K562 (cell line): ENCODE results near the gene RFC2. TPM values are rescaled to one million over a fixed set of nuclear protein-coding genes. Genes with fewer than 3 reads are reported as not detected.
A peak's percentile ranks its signal among the peaks of the same experiment; 100 is the strongest.

Experiments
- ATAC-seq: fragments of 200-7000 bp; cut with Tn5 transposase; 3 replicates; pipeline ENCODE4 v1.9.1; 2020; ENCODE audit warnings: moderate library complexity
- BruUV-seq: library from RNA; stranded (reverse); fragments of 400-500 nt; replicated peaks from 2 replicates; lab custom pipeline; 2021; lab: Mats Ljungman, UMichigan
- CTCF ChIA-PET: fragments of 300-600 bp; formaldehyde crosslinking; extraction: SDS; loops from one replicate; lab custom pipeline; 2021; ENCODE audit warnings: low intra/inter-chr PET ratio; lab: Yijun Ruan, JAX
- POLR2A ChIA-PET: fragments of 300-600, 350-650 bp; sonication (Branson Sonifier 250); formaldehyde crosslinking; extraction: SDS; loops from one replicate; lab custom pipeline; 2021; ENCODE audit warnings: antibody characterized with exemption, inconsistent platforms; lab: Yijun Ruan, JAX
- DNase-seq, 4 experiments: peaks; one replicate each; pipeline versions ENCODE4 v3.0.0 to v3.0.0-alpha.2; 2011 to 2018; ENCODE audit warnings: low spot score in 3 of 4, mixed read lengths in 3 of 4; ENCODE audit errors: extremely low read depth in 1 of 4
- FAIRE-seq: peaks from 2 replicates; lab custom pipeline; 2011; peaks lifted over from hg19 to GRCh38; lab: Jason Lieb, UNC
- H2AFZ ChIP-seq: 2 replicates; pipeline ENCODE4 v1.6.0; 2011; ENCODE audit warnings: low read depth, low read length, control low read depth, inconsistent platforms
- H3K27ac ChIP-seq: fragments of 200-600 bp; 3 replicates; pipeline ENCODE4 v1.8.0; 2011; ENCODE audit warnings: low read depth, mild to moderate bottlenecking, control low read depth, inconsistent platforms, low read length, moderate library complexity, mixed read lengths; ENCODE audit errors: extremely low read depth
- H3K27me3 ChIP-seq, 2 experiments: fragments of 300-600 bp in 1 of 2; 2 replicates in 1 of 2; 3 replicates in 1 of 2; pipeline versions ENCODE4 v1.6.0 to v1.8.0; 2011; ENCODE audit warnings: inconsistent platforms in 2 of 2, low read length in 2 of 2, mild to moderate bottlenecking in 1 of 2, mixed read lengths in 1 of 2, moderate library complexity in 1 of 2; ENCODE audit not compliant: control insufficient read depth in 2 of 2, insufficient read depth in 2 of 2
- H3K36me3 ChIP-seq: fragments of 300-600 bp; 3 replicates; pipeline ENCODE4 v1.8.0; 2011; ENCODE audit warnings: mild to moderate bottlenecking, low read length, inconsistent platforms; ENCODE audit not compliant: control insufficient read depth, insufficient read depth
- H3K4me1 ChIP-seq, 2 experiments: fragments of 200-600 bp in 1 of 2; replicated peaks in 1 of 2; 2 replicates in 1 of 2; 3 replicates in 1 of 2; pipeline versions ENCODE4 v1.5.1 to v1.8.0; 2011; ENCODE audit warnings: inconsistent platforms in 2 of 2, low read length in 2 of 2, mild to moderate bottlenecking in 1 of 2, mixed read lengths in 1 of 2, moderate library complexity in 1 of 2; ENCODE audit not compliant: control insufficient read depth in 2 of 2, insufficient read depth in 2 of 2
- H3K4me2 ChIP-seq: 2 replicates; pipeline ENCODE4 v1.6.1; 2011; ENCODE audit warnings: low read length, control low read depth, inconsistent platforms, mixed read lengths; ENCODE audit not compliant: insufficient read depth
- H3K4me3 ChIP-seq: fragments of 200-600 bp; sonication (generic), shearing (Covaris generic); 2 replicates; pipeline ENCODE4 v1.5.1; 2016; ENCODE audit warnings: control low read depth, inconsistent platforms
- H3K79me2 ChIP-seq: fragments of 200-600 bp; 3 replicates; pipeline ENCODE4 v1.8.0; 2011; ENCODE audit warnings: low read length, inconsistent platforms; ENCODE audit not compliant: control insufficient read depth, insufficient read depth
- H3K9ac ChIP-seq, 2 experiments: 2 replicates each; pipeline versions ENCODE4 v1.6.0 to v1.6.1; 2011; ENCODE audit warnings: low read depth in 2 of 2, low read length in 2 of 2, control low read depth in 1 of 2, inconsistent platforms in 1 of 2, mild to moderate bottlenecking in 1 of 2, mixed read lengths in 1 of 2; ENCODE audit not compliant: insufficient read depth in 1 of 2
- H3K9me1 ChIP-seq: one replicate; pipeline ENCODE4 v1.6.0; 2011; ENCODE audit warnings: inconsistent platforms, mild to moderate bottlenecking, low read length, moderate library complexity; ENCODE audit not compliant: control insufficient read depth, insufficient read depth
- H3K9me3 ChIP-seq: replicated peaks from 2 replicates; pipeline ENCODE4 v1.5.1; 2011; ENCODE audit warnings: low read depth, low read length, inconsistent platforms; ENCODE audit not compliant: control insufficient read depth, insufficient read depth
- H4K20me1 ChIP-seq: replicated peaks from 2 replicates; pipeline ENCODE4 v1.6.1; 2011; ENCODE audit warnings: low read length, inconsistent platforms, mixed read lengths; ENCODE audit not compliant: control insufficient read depth, insufficient read depth
- BCOR ChIP-seq: fragments of 450-650 bp; IDR thresholded peaks from 2 replicates; pipeline ENCODE4 v1.6.1; 2016
- ELF1 ChIP-seq: fragments of 200-800 bp; sonication (Bioruptor generic); IDR thresholded peaks from 2 replicates; pipeline ENCODE4 v1.6.1; 2016; ENCODE audit warnings: missing genetic modification characterization, missing compliant biosample characterization
- NBN ChIP-seq: fragments of 450-650 bp; IDR thresholded peaks from 2 replicates; pipeline ENCODE4 v1.6.1; 2016; ENCODE audit warnings: low read depth, mild to moderate bottlenecking
- NFXL1 ChIP-seq: fragments of 450-650 bp; formaldehyde crosslinking; IDR thresholded peaks from 2 replicates; pipeline ENCODE4 v1.4.0; 2021; ENCODE audit warnings: mild to moderate bottlenecking
- NFYB ChIP-seq: IDR thresholded peaks from 2 replicates; pipeline ENCODE4 v1.6.1; 2011; ENCODE audit warnings: mild to moderate bottlenecking, moderate library complexity; ENCODE audit not compliant: insufficient read length; ENCODE audit errors: extremely low read depth
- PHF20 ChIP-seq: fragments of 450-650 bp; IDR thresholded peaks from 2 replicates; pipeline ENCODE4 v1.6.1; 2018; ENCODE audit not compliant: partially characterized antibody
- SREBF2 ChIP-seq: sonication (generic); formaldehyde crosslinking; IDR thresholded peaks from 2 replicates; pipeline ENCODE4 v1.4.0; 2020; ENCODE audit warnings: mild to moderate bottlenecking, missing genetic modification reagents
- XRCC4 ChIP-seq: IDR thresholded peaks from one replicate; pipeline ENCODE4 v1.6.1; 2011; ENCODE audit not compliant: insufficient read depth, insufficient read length; ENCODE audit errors: extremely low read depth
- ZBED1 ChIP-seq: IDR thresholded peaks from 2 replicates; pipeline ENCODE4 v1.6.1; 2014
- ZFX ChIP-seq: sonication (generic); formaldehyde crosslinking; IDR thresholded peaks from 2 replicates; pipeline ENCODE4 v1.8.0; 2022; ENCODE audit warnings: mild to moderate bottlenecking, missing genetic modification reagents, moderate library complexity
- ZNF79 ChIP-seq: fragments of 250-450 bp; sonication (Bioruptor Pico); IDR thresholded peaks from 2 replicates; pipeline ENCODE4 v1.4.0; 2020; ENCODE audit warnings: low read depth, mild to moderate bottlenecking, moderate library complexity
- WGBS: fragments of 100-300 bp; shearing (Covaris generic); methylation state at CpG from one replicate; pipeline ENCODE4 v1.1.6; 2016; ENCODE audit warnings: low coverage, mixed read lengths; ENCODE audit not compliant: insufficient coverage; ENCODE audit errors: missing lambda C conversion rate; 5-methylcytosine and 5-hydroxymethylcytosine counted together
- in situ Hi-C: fragments of 300-500 bp; cut with MboI; formaldehyde crosslinking; loops from 4 replicates; pipeline ENCODE4 v1.15.0; 2018; ENCODE audit warnings: inconsistent platforms, mixed read lengths
- intact Hi-C: fragments of 100-400 bp; cut with micrococcal nuclease; formaldehyde crosslinking; loops from 2 replicates; pipeline ENCODE4 v1.14.2; 2022
- polyA plus RNA-seq, 8 experiments: library from polyadenylated mRNA; depleted of rRNA in 4 of 8; stranded (reverse) in 5 of 8; unstranded in 3 of 8; fragments of >200 nt; fragmentation: Nextera tagmentation in 2 of 8; fragmentation: Illumina TruSeq in 1 of 8; extraction: Ambion mirVana in 2 of 8; extraction: Trizol in 1 of 8; gene quantifications; 2 replicates each; pipeline versions ENCODE4 v1.2.1 to v1.2.3, GENCODE V29; 2011 to 2014; ENCODE audit warnings: inconsistent platforms in 1 of 8, missing spikeins in 1 of 8
- total RNA-seq, 7 experiments: library from RNA; depleted of rRNA in 6 of 7; stranded (reverse); fragments of >200 nt in 6 of 7; fragmentation: Illumina TruSeq in 2 of 7; extraction: Trizol in 2 of 7; gene quantifications; 2 replicates each; pipeline versions ENCODE4 v1.2.1 to v1.2.3, GENCODE V29; 2011 to 2021; ENCODE audit warnings: low replicate concordance in 1 of 7
- TF ChIP-seq, protein P1 (sequence below): sonication (generic); formaldehyde crosslinking; IDR thresholded peaks from 2 replicates; pipeline ENCODE4 v1.8.1; 2022; ENCODE audit warnings: missing genetic modification reagents

The RFC2 gene
- total and polyA plus RNA-seq, 9 of the 15 experiments (the other 6 are each of a cell fraction or from before 2014, with no cell fraction given): 32.5 to 161 (median 102) TPM

DNA sequence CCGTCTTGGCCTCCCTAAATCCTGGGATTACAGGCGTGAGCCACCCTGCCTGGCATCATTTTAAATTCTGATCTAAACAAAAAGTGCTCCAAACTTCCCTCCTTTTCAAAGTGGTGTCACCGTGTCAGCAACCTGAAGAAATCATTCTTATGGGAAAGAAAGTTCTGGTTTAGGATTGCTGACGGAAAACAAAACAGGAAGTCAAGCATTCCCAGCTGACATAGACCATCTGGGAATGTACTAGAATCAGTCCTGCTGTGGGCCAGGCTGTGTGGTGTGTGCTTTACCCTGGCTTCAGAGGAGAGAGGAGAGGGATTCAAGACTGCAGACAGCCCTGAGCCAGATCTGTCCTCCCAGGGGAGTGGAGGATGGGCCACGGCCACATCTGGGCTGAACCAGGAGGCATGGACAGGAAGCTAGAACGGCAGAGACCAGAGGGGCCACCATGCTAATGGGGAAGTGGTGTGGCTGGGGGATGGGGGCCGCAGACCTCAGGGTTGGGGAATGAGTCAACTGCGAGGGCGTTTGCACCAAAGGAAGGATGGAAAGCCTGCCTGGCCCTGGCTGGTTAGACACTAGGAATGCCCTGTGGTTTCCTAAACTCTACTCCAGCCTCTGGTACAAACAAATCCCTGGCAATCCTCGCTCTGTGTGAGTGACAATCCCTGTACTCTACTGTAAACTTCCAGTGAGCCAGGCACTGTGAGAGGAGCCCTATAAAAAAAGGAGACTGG is 18.3 kb upstream of the RFC2 start (continued):
- TF ChIP-seq NBN (0 out of 2 replicates have a peak, but pooled peaks have one; percentile 49), SREBF2 (CRISPR knock-in tag) (no peak), ZNF79 (no peak), XRCC4 (no peak), NFXL1 (CRISPR knock-in tag) (no peak), BCOR (no peak), NFYB (no peak)
- TF ChIP-seq, protein P1, sequence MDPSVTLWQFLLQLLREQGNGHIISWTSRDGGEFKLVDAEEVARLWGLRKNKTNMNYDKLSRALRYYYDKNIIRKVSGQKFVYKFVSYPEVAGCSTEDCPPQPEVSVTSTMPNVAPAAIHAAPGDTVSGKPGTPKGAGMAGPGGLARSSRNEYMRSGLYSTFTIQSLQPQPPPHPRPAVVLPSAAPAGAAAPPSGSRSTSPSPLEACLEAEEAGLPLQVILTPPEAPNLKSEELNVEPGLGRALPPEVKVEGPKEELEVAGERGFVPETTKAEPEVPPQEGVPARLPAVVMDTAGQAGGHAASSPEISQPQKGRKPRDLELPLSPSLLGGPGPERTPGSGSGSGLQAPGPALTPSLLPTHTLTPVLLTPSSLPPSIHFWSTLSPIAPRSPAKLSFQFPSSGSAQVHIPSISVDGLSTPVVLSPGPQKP: no peak

DNA sequence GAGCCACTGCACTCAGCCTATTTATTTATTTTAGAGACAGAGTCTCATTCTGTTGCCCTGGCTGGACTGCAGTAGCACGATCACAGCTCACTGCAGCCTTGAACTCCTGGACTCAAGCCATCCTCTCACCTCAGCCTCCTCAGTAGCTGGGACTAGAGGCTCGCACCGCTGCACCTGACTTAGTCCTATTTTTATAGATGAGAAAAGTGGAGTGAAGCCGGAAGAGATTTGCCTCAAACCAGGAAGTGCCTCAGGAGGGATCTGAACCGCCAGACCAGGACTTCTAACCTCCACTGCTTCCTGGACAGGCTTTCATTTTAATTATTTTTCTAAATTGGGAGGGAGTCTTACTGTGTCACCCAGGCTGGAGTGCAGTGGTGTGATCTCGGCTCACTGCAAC is 17.5 kb upstream of the RFC2 start:
- intact Hi-C loops (loop anchor here (2.0 kb wide), 1 partner anchor 13 kb away; no protein-coding TSS in a partner anchor), in situ Hi-C loops (no loop called here)
- TF ChIP-seq PHF20 (peak; percentile 21), ZFX (peak; percentile 16), ELF1 (tag) (peak; percentile 78), ZBED1 (no peak)
- no TSS peak for BruUV-seq
- H3K9me3 ChIP-seq: no peaks in the 10 kb centered on the region
- DNase-seq (peak in 1 of 4 experiments; percentile 37), ATAC-seq (no peak), FAIRE-seq (no peak)
- no peaks in the 10 kb centered on the region for H3K36me3 ChIP-seq
- CTCF ChIA-PET: no interaction called here
- peak overlapping the region; percentile 99 for H2AFZ ChIP-seq
- H3K9me1 ChIP-seq: no peaks in the 10 kb centered on the region
- no peaks in the 10 kb centered on the region for H3K79me2 ChIP-seq
- peak overlapping the region; percentile 61 to 62; a peak in 3 of 4 replicates for H3K9ac ChIP-seq
- WGBS: 57% methylated on average over 6 of the region's 6 CpGs
- POLR2A ChIA-PET: interaction anchor here (0.6 kb wide), 1 partner anchor 45 kb away, joined by 3 read pairs; no protein-coding TSS in a partner anchor
- H4K20me1 ChIP-seq: no peaks in the 10 kb centered on the region
- H3K27ac ChIP-seq: peak overlapping the region; percentile 79; the same call in 2 of the 3 replicates
- no peak overlapping the region for H3K4me3 ChIP-seq
- H3K4me1 ChIP-seq: peaks cover 38 to 39% of the 10 kb centered on the region in 2 experiments
- H3K27me3 ChIP-seq: no peaks in the 10 kb centered on the region
- no peak overlapping the region for H3K4me2 ChIP-seq
